ENCODE data around the gene LINGO4.

The LINGO4 gene

GRCh38 chr1:151809985-151810556, 4.9 kb upstream of the LINGO4 start:
- Histone ChIP-seq H3K27me3 (replicated peaks in 2 of 5; ENCODE audit: control insufficient read depth in 4 of 5, insufficient read depth in 5 of 5, low read length in 4 of 5) (no peaks in the 10 kb centered on the region), H3K4me1 (ENCODE audit: control extremely low read depth in 1 of 4, control insufficient read depth in 4 of 4, insufficient read depth in 4 of 4, low read length in 3 of 4) (peaks cover 0 to 7% (median 4%) of the 10 kb centered on the region in 4 experiments), H3K27ac (ENCODE audit: insufficient read depth in 1 of 2, low read depth in 1 of 2, low read length in 2 of 2, poor library complexity in 1 of 2, severe bottlenecking in 2 of 2) (no peak overlapping the region), H3K9me3 (ENCODE audit: control extremely low read depth in 1 of 5, control insufficient read depth in 4 of 5, insufficient read depth in 2 of 5, low read depth in 1 of 5, low read length in 4 of 5) (no peaks in the 10 kb centered on the region), H3K36me3 (ENCODE audit: control insufficient read depth in 4 of 4, insufficient read depth in 4 of 4, low read length in 3 of 4) (no peaks in the 10 kb centered on the region), H3K4me3 (ENCODE audit: control insufficient read depth in 1 of 7, extremely low read depth in 1 of 7, insufficient read depth in 4 of 7, low read depth in 2 of 7, low read length in 6 of 7) (no peak overlapping the region)
- ChIA-PET POLR2A (no interaction called here), CTCF (interaction anchor here (0.8 kb wide), 1 partner anchor 18 kb away, joined by 3 read pairs; no protein-coding TSS in a partner anchor)
- no CpG with 5 or more reads among the region's 1 CpG for WGBS (ENCODE audit: insufficient coverage)
- no peak for DNase-seq

- Histone ChIP-seq H3K4me3 (ENCODE audit: control insufficient read depth in 1 of 7, extremely low read depth in 1 of 7, insufficient read depth in 4 of 7, low read depth in 2 of 7, low read length in 6 of 7) (no peak overlapping the region), H3K27me3 (replicated peaks in 2 of 5; ENCODE audit: control insufficient read depth in 4 of 5, insufficient read depth in 5 of 5, low read length in 4 of 5) (peaks cover 0 to 3% (median 0%) of the 10 kb centered on the region in 5 experiments), H3K36me3 (ENCODE audit: control insufficient read depth in 4 of 4, insufficient read depth in 4 of 4, low read length in 3 of 4) (no peaks in the 10 kb centered on the region), H3K27ac (ENCODE audit: insufficient read depth in 1 of 2, low read depth in 1 of 2, low read length in 2 of 2, poor library complexity in 1 of 2, severe bottlenecking in 2 of 2) (no peak overlapping the region), H3K4me1 (ENCODE audit: control extremely low read depth in 1 of 4, control insufficient read depth in 4 of 4, insufficient read depth in 4 of 4, low read length in 3 of 4) (peaks cover 0 to 3% (median 0%) of the 10 kb centered on the region in 4 experiments), H3K9me3 (ENCODE audit: control extremely low read depth in 1 of 5, control insufficient read depth in 4 of 5, insufficient read depth in 2 of 5, low read depth in 1 of 5, low read length in 4 of 5) (no peaks in the 10 kb centered on the region)
- DNase-seq = no peak
- POLR2A ChIA-PET = no interaction called here
- CTCF ChIA-PET = interaction anchor here (0.8 kb wide), 1 partner anchor 18 kb away, joined by 3 read pairs; no protein-coding TSS in a partner anchor
- WGBS (ENCODE audit: insufficient coverage) = 72% methylated on average over 5 of the region's 8 CpGs
These were observed 4.2 kb upstream of the LINGO4 start for GRCh38 chr1:151809290-151809984.

GRCh38 chr1:151807766-151808165, 2.5 kb upstream of the LINGO4 start:
- Histone ChIP-seq H3K4me1 (ENCODE audit: control extremely low read depth in 1 of 4, control insufficient read depth in 4 of 4, insufficient read depth in 4 of 4, low read length in 3 of 4) (peaks cover 0 to 3% (median 0%) of the 10 kb centered on the region in 4 experiments), H3K27me3 (replicated peaks in 2 of 5; ENCODE audit: control insufficient read depth in 4 of 5, insufficient read depth in 5 of 5, low read length in 4 of 5) (peaks cover 0 to 6% (median 2%) of the 10 kb centered on the region in 5 experiments), H3K27ac (ENCODE audit: insufficient read depth in 1 of 2, low read depth in 1 of 2, low read length in 2 of 2, poor library complexity in 1 of 2, severe bottlenecking in 2 of 2) (no peak overlapping the region), H3K9me3 (ENCODE audit: control extremely low read depth in 1 of 5, control insufficient read depth in 4 of 5, insufficient read depth in 2 of 5, low read depth in 1 of 5, low read length in 4 of 5) (no peaks in the 10 kb centered on the region), H3K36me3 (ENCODE audit: control insufficient read depth in 4 of 4, insufficient read depth in 4 of 4, low read length in 3 of 4) (no peaks in the 10 kb centered on the region), H3K4me3 (ENCODE audit: control insufficient read depth in 1 of 7, extremely low read depth in 1 of 7, insufficient read depth in 4 of 7, low read depth in 2 of 7, low read length in 6 of 7) (no peak overlapping the region)
- DNase-seq = no peak
- ChIA-PET POLR2A (no interaction called here), CTCF (interaction anchor here (0.7 to 1.8 kb wide), 3 partner anchors 22 to 383 kb away, joined by 3 to 4 read pairs (median 3); no protein-coding TSS in a partner anchor)
- no CpG with 5 or more reads among the region's 1 CpG for WGBS (ENCODE audit: insufficient coverage)

DNA sequence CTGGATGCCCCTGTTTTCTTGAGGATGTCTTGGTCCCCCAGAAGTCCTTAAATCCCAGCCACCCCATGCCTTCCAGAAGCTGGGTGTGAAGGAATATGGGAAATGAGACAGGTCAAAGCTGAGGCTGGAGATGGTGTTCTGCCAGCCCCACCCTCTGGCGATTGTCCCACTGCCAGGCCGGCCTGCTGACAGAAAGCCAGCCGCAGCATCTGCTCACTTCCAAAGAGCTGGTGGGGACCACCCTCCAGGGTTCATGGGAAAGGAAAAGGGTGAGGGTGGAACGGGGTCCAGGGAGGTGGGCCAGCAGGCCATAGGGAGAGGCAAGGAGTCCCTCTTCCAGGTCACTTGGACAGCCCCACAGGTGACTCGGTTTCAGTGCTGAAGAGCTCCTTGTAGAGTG, 1.9 kb upstream of the LINGO4 start:
- WGBS (ENCODE audit: insufficient coverage) = 93% methylated on average over 3 of the region's 5 CpGs
- ChIA-PET POLR2A (interaction anchor here (0.7 kb wide), 1 partner anchor 13 kb away, joined by 4 read pairs; no protein-coding TSS in a partner anchor), CTCF (interaction anchor here (0.7 to 1.8 kb wide), 4 partner anchors 10 to 382 kb away, joined by 3 to 4 read pairs (median 4); no protein-coding TSS in a partner anchor)
- H3K4me1 ChIP-seq (ENCODE audit: control extremely low read depth in 1 of 4, control insufficient read depth in 4 of 4, insufficient read depth in 4 of 4, low read length in 3 of 4) = peaks cover 0 to 3% (median 0%) of the 10 kb centered on the region in 4 experiments
- H3K9me3 ChIP-seq (ENCODE audit: control extremely low read depth in 1 of 5, control insufficient read depth in 4 of 5, insufficient read depth in 2 of 5, low read depth in 1 of 5, low read length in 4 of 5) = no peaks in the 10 kb centered on the region
- peaks cover 0 to 6% (median 2%) of the 10 kb centered on the region in 5 experiments for H3K27me3 ChIP-seq (replicated peaks in 2 of 5; ENCODE audit: control insufficient read depth in 4 of 5, insufficient read depth in 5 of 5, low read length in 4 of 5)
- H3K4me3 ChIP-seq (ENCODE audit: control insufficient read depth in 1 of 7, extremely low read depth in 1 of 7, insufficient read depth in 4 of 7, low read depth in 2 of 7, low read length in 6 of 7) = no peak overlapping the region
- no peak overlapping the region for H3K27ac ChIP-seq (ENCODE audit: insufficient read depth in 1 of 2, low read depth in 1 of 2, low read length in 2 of 2, poor library complexity in 1 of 2, severe bottlenecking in 2 of 2)
- no peaks in the 10 kb centered on the region for H3K36me3 ChIP-seq (ENCODE audit: control insufficient read depth in 4 of 4, insufficient read depth in 4 of 4, low read length in 3 of 4)
- no peak for DNase-seq

GRCh38 chr1:151806170-151806569, 951 bp upstream of the LINGO4 start:
- H3K27ac ChIP-seq (ENCODE audit: insufficient read depth in 1 of 2, low read depth in 1 of 2, low read length in 2 of 2, poor library complexity in 1 of 2, severe bottlenecking in 2 of 2) = no peak overlapping the region
- ChIA-PET CTCF (interaction anchor here (1.8 kb wide), 1 partner anchor 24 kb away, joined by 4 read pairs; no protein-coding TSS in a partner anchor), POLR2A (interaction anchor here (0.7 kb wide), 1 partner anchor 14 kb away, joined by 4 read pairs; no protein-coding TSS in a partner anchor)
- H3K4me3 ChIP-seq (ENCODE audit: control insufficient read depth in 1 of 7, extremely low read depth in 1 of 7, insufficient read depth in 4 of 7, low read depth in 2 of 7, low read length in 6 of 7) = no peak overlapping the region
- peaks cover 0 to 3% (median 0%) of the 10 kb centered on the region in 4 experiments for H3K4me1 ChIP-seq (ENCODE audit: control extremely low read depth in 1 of 4, control insufficient read depth in 4 of 4, insufficient read depth in 4 of 4, low read length in 3 of 4)
- 100% methylated on average over 3 of the region's 7 CpGs for WGBS (ENCODE audit: insufficient coverage)
- H3K36me3 ChIP-seq (ENCODE audit: control insufficient read depth in 4 of 4, insufficient read depth in 4 of 4, low read length in 3 of 4) = no peaks in the 10 kb centered on the region
- no peak for DNase-seq
- H3K27me3 ChIP-seq (replicated peaks in 2 of 5; ENCODE audit: control insufficient read depth in 4 of 5, insufficient read depth in 5 of 5, low read length in 4 of 5) = peaks cover 0 to 6% (median 2%) of the 10 kb centered on the region in 5 experiments
- H3K9me3 ChIP-seq (ENCODE audit: control extremely low read depth in 1 of 5, control insufficient read depth in 4 of 5, insufficient read depth in 2 of 5, low read depth in 1 of 5, low read length in 4 of 5) = no peaks in the 10 kb centered on the region

DNA sequence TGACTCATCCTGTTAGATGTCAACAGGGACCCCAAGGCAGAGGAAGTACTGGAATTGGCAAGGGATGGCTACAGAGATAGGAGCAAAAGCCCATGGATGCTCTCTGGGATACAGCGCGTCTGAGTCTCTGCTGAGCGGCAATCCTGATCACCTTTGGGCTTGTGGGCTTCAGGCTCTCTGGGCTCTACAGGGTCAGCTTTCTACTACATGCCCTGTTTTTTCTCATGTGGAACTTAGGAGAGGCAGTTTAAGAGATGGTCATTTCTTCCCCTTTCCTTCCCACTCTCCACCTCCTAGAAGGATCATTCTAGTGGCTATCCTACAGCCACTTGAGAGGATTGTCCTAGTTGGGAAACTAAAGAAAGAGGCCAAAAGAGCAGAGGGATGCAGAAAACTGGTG, 1.3 kb downstream of the LINGO4 start:
- CTCF ChIA-PET = no interaction called here

GRCh38 chr1:151803164-151803563, 2.1 kb downstream of the LINGO4 start:
- Histone ChIP-seq H3K9me3 (ENCODE audit: control extremely low read depth in 1 of 5, control insufficient read depth in 4 of 5, insufficient read depth in 2 of 5, low read depth in 1 of 5, low read length in 4 of 5) (no peaks in the 10 kb centered on the region), H3K27me3 (replicated peaks in 2 of 5; ENCODE audit: control insufficient read depth in 4 of 5, insufficient read depth in 5 of 5, low read length in 4 of 5) (peaks cover 0 to 6% (median 2%) of the 10 kb centered on the region in 5 experiments), H3K36me3 (ENCODE audit: control insufficient read depth in 4 of 4, insufficient read depth in 4 of 4, low read length in 3 of 4) (no peaks in the 10 kb centered on the region), H3K4me1 (ENCODE audit: control extremely low read depth in 1 of 4, control insufficient read depth in 4 of 4, insufficient read depth in 4 of 4, low read length in 3 of 4) (peaks cover 0 to 12% (median 9%) of the 10 kb centered on the region in 4 experiments), H3K4me3 (ENCODE audit: control insufficient read depth in 1 of 7, extremely low read depth in 1 of 7, insufficient read depth in 4 of 7, low read depth in 2 of 7, low read length in 6 of 7) (no peak overlapping the region), H3K27ac (ENCODE audit: insufficient read depth in 1 of 2, low read depth in 1 of 2, low read length in 2 of 2, poor library complexity in 1 of 2, severe bottlenecking in 2 of 2) (no peak overlapping the region)
- DNase-seq = no peak
- ChIA-PET POLR2A (no interaction called here), CTCF (interaction anchor here (1.4 to 1.5 kb wide), 2 partner anchors 13 to 33 kb away, joined by 3 to 8 read pairs; no protein-coding TSS in a partner anchor)

More for the DNA sequence above, 1.3 kb downstream of the LINGO4 start:
- no peaks in the 10 kb centered on the region for H3K36me3 ChIP-seq (ENCODE audit: control insufficient read depth in 4 of 4, insufficient read depth in 4 of 4, low read length in 3 of 4)
- H3K27ac ChIP-seq (ENCODE audit: insufficient read depth in 1 of 2, low read depth in 1 of 2, low read length in 2 of 2, poor library complexity in 1 of 2, severe bottlenecking in 2 of 2) = no peak overlapping the region
- H3K4me3 ChIP-seq (ENCODE audit: control insufficient read depth in 1 of 7, extremely low read depth in 1 of 7, insufficient read depth in 4 of 7, low read depth in 2 of 7, low read length in 6 of 7) = no peak overlapping the region
- WGBS (ENCODE audit: insufficient coverage) = 98% methylated on average over 3 of the region's 3 CpGs
- H3K4me1 ChIP-seq (ENCODE audit: control extremely low read depth in 1 of 4, control insufficient read depth in 4 of 4, insufficient read depth in 4 of 4, low read length in 3 of 4) = peaks cover 0 to 12% (median 9%) of the 10 kb centered on the region in 4 experiments
- DNase-seq = no peak
- POLR2A ChIA-PET = no interaction called here
- peaks cover 0 to 6% (median 2%) of the 10 kb centered on the region in 5 experiments for H3K27me3 ChIP-seq (replicated peaks in 2 of 5; ENCODE audit: control insufficient read depth in 4 of 5, insufficient read depth in 5 of 5, low read length in 4 of 5)
- no peaks in the 10 kb centered on the region for H3K9me3 ChIP-seq (ENCODE audit: control extremely low read depth in 1 of 5, control insufficient read depth in 4 of 5, insufficient read depth in 2 of 5, low read depth in 1 of 5, low read length in 4 of 5)

All from common myeloid progenitor, CD34-positive (primary cell).